ENCODE data around the gene HIRA.
A peak's percentile ranks its signal among the peaks of the same experiment; 100 is the strongest.

The HIRA gene

DNA sequence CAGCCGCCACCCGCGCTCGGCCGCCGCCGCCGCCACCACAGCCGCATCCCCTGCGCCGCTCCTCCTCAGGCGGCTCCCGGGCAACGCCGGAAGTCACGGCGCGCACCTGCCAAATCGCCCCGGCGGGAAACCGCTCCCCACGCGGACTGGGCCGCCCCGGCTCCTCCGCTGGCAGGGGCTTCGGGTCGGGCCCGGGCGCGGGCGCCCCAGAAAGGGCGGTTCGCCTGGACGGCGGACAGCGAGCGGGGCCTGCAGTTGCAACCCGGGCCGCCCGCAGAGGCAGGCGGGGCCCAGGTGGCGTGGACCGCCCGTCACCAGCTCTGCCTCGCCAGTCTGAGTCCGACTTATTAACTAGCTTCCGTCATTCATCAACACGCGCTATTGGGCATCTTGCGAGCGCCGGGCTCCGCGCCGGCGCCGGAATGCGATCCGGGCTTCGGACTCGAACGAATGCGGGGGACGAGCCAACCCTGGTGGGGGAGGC lies at the start of gene HIRA:
Gene HIRA (minus strand): TSS at position 85 of the 484 bp plus-strand sequence. CDS start 257 bp downstream, outside the sequence.
- peak; percentile 12 for DNase-seq

DNA sequence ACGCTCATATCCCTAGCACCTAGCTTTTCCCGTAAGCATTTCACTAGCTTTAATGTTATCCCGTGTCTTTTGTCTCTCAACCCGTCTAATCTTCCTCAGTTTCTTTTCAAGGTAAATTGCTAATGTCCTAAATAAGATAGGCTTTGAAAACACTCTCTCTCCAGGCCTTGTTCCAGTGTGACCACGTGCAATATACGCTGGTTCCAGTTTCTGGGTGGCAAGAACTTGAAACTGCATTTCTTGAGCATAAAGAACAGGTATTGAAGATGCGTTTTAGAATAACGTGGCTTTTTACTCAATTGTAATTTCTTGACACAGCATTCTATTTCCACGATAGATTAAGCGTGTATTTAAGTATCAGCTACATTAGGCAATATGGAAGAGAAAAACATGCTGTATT lies 49.3 kb upstream of the HIRA start:
- DNase-seq: no peak

DNA sequence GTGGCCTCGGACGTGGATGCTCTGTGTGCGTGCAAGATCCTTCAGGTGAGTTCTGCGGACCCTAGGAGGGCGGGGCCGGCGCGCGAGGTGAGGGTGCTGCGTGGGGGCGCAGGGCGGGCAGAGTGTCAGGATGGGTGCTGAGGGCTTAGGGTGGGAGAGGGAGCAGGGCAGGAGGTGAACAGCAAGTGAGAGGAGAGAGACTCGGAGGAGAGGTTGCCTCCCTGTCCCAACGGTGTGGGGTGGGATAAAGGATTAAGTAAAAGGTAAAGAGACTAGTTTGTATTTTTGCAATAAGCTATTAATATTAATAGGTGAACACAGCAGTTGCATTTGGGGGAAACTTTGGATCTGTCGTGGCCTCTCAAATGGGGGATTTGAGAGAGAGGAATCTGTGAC lies 48.6 kb upstream of the HIRA start:
- DNase-seq: no peak

GRCh38 chr22:19479355-19480172 lies 48.0 kb upstream of the HIRA start, which contains the start of gene CDC45:
Gene CDC45, plus strand, starts transcription at chr22:19479920. Its CDS starts 49 bp downstream, at chr22:19479969.
- peak; percentile 95 for DNase-seq

- no peak for DNase-seq
Measured at GRCh38 chr22:19478901-19479354, 47.4 kb upstream of the HIRA start, which contains the start of gene UFD1. Gene UFD1, minus strand, starts transcription at chr22:19479193. Its CDS starts 108 bp downstream, at chr22:19479085.

DNA sequence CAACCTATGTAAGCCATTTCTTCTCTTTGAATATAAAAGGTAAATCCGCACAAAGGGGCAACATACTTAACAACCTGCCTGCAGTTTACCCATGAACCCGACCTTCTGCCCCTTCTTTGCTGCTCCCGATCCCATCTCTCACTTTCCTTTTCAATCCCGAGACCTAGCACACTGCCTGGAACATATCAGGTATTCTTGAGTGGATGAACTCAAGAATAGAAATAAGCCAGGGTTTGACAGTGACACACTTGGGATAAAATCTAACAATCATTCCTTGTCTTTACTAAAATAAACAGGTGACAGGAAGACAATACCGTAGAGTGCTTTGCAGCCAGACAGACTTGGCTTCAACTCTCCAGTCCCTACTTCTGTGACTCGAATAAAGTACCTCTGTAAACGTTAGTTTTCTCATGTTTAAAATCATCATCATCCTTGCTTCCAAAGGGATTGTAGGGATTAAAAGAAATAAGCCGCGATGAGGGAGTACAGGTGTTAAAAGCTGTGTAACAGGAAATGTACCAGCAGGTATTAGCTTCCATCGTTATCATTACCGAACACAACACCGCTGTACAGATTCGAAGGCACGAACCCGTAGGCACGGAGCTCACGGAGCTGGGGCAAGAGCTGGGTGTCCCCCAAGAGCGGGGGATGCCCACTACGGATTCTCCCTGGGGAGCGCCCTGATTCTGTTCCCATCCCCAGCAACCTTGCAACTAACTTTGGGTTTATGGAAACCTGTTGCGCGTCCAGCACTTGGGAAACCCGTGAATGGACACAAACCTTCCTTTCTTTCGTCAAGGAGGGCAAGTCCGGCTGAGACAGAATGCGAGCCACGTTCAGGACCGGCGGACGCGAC lies 46.7 kb upstream of the HIRA start:
- DNase-seq: no peak

- no peak for DNase-seq
Measured at GRCh38 chr22:19477321-19478044, 46.0 kb upstream of the HIRA start.

DNA sequence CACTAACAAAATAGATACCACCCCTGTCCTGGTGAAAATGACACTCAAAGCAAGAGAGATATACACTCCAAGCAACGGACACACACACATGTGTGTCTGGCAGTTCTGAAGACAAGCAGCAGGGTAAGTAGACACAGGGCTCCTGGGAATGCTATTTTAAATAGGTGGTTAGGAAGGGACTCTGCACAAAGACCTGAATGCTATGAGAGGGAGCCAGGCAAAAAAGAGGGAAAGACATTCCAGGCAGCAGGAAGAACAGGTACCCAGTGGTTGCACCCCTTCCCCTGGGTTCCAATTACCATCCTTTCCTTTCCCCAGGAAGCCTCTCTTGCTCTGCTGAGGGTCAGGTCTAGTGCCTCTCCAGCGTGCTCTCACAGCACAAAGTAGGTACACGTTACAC lies 44.5 kb upstream of the HIRA start:
- DNase-seq: no peak

DNA sequence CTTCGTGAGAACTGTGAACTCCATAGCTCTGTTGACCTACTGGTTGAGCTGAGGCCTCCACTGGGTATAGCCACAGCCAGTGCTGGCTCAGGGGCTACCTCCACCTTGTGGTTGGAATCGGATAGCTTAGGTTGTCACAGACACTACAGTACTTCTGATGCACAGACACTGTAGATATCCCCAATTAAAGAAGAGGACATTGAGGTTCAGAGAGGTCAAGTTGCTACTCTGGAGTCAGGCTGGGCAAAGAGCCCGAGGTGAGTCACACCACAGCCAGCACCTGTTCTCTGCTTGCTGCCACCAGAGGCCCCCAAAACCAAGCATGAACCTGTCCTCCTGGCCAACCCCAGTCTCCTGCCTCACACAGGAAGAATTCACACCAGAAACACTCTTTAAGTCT lies 42.0 kb upstream of the HIRA start:
- DNase-seq: no peak

DNA sequence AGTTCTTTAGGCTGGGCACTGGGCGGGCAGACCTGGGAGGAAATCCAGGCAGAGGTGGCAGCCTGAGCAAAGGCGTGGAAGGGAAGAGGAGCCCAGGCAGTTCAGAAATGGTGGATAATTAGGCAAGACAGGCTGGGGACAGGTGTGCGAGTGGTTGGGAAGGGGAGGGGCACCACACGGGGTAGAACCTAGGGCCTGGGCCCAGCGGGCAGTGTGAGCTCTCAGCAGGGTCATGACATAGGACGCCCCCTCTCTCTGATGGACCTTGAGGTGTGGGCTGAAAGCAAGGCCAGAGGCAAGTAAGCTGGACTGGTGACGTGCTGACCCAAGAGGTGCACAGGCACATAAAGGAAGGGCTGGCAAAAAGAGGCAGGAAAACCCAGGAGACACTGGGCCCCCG lies 40.7 kb upstream of the HIRA start:
- no peak for DNase-seq

GRCh38 chr22:19471572-19471971 lies 40.0 kb upstream of the HIRA start:
- no peak for DNase-seq

DNA sequence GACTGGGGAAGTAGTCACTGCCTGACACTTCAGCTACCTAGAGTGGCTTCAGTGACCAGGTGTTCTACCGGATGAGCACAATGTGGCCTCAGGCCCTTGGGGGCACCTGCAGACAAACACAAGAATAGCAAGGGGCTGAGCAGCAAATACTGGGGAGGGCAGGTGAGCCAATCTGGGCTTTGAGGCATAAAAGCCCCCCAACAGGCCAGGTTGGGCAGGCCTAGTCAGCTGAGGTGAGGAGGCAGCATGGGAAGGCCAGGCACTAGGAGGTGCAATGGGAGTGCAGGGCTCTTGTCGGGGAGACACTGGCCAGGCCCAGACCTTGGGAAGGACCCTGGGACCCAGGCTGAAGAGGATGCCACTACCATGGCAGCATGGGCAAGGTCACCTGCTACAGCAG lies 38.5 kb upstream of the HIRA start:
- DNase-seq: no peak

- no peak for DNase-seq
Measured at GRCh38 chr22:19469421-19469820, 37.9 kb upstream of the HIRA start.

GRCh38 chr22:19467912-19468311 lies 36.4 kb upstream of the HIRA start:
- no peak for DNase-seq

GRCh38 chr22:19466848-19467752 lies 35.6 kb upstream of the HIRA start:
- DNase-seq: no peak

DNA sequence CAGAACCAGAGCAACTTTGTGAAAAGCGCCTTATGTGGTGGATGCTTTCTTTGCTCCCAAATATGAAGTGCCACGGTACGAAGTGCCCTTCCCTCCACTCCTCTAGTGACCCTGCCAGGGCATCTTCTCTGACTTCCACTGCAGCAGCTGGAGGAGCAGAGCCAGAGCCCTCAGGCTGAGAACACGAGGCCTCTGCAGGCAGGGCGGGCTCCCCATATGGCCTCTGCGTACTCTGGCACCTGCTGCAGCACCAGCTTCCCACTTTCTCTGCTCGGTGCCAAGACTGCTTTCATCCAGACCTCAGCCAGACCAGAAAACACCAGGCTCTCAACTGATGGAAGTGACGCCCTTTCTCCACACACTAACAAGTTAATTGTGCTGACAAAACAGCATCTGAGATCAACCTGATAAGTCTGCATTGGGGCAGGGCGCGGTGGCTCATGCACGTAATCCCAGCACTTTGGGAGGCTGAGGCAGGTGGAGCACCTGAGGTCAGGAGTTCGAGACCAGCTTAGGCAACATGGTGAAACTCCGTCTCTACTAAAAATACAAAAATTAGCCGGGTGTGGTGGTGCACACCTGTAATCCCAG lies 34.7 kb upstream of the HIRA start:
- no peak for DNase-seq

- no peak for DNase-seq
Measured at GRCh38 chr22:19464975-19465374, 33.4 kb upstream of the HIRA start.

DNA sequence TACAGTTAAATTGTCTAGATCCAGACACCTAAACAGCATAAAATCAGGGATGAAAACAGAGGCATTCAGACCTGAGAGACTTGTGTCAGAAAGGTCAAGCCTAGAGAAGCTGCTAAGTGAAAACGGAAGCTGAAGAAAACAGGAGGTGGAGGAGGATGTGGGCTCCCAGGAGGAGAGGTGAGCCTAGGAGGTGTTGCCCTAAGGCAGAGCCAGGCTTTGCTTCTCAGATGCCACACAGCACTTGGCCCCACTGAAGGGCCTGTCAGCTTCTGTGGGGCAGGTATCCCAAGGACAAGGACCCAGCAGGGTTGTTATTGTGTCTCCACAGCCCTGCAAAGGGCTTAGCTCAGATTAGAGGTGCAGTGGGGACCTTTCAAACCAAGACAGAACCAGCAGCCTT lies 33.0 kb upstream of the HIRA start:
- DNase-seq: no peak

GRCh38 chr22:19463491-19464469 lies 32.2 kb upstream of the HIRA start:
- no peak for DNase-seq

- DNase-seq: no peak
Measured at GRCh38 chr22:19463008-19463407, 31.5 kb upstream of the HIRA start.
